Progenitor cell of endocrine pancreas (in vitro differentiated cells): ENCODE results near the gene RUNX1. TPM values are rescaled to one million over a fixed set of nuclear protein-coding genes. Genes with fewer than 3 reads are reported as not detected.

Experiments
- DNase-seq: peaks from one replicate; pipeline ENCODE4 v3.0.0; 2021; ENCODE audit warnings: low spot score; ENCODE audit not compliant: unreplicated experiment
- H3K27ac Mint-ChIP-seq: 2 replicates; pipeline ENCODE4 v1.8.0; 2021; ENCODE audit warnings: mild to moderate bottlenecking, moderate library complexity, mixed read lengths
- H3K27me3 Mint-ChIP-seq: 2 replicates; pipeline ENCODE4 v1.8.0; 2021; ENCODE audit warnings: mixed read lengths
- H3K36me3 Mint-ChIP-seq: 2 replicates; pipeline ENCODE4 v1.8.0; 2022; ENCODE audit warnings: mixed read lengths; ENCODE audit not compliant: insufficient read depth
- H3K4me1 Mint-ChIP-seq: 2 replicates; pipeline ENCODE4 v1.8.0; 2021; ENCODE audit warnings: low read depth, mixed read lengths
- H3K4me3 Mint-ChIP-seq: 2 replicates; pipeline ENCODE4 v1.8.0; 2021; ENCODE audit warnings: low read depth, mild to moderate bottlenecking, moderate library complexity, mixed read lengths
- H3K9me3 Mint-ChIP-seq: 2 replicates; pipeline ENCODE4 v1.8.0; 2021; ENCODE audit warnings: low read depth, mixed read lengths
- total RNA-seq: library from RNA; stranded (reverse); gene quantifications from 2 replicates; pipeline ENCODE4 v1.2.1, GENCODE V29; 2021
- TF ChIP-seq, protein P1 (sequence below): fragments of 200-600 bp; sonication (generic); IDR thresholded peaks from one replicate; pipeline ENCODE4 v1.5.0; 2021; ENCODE audit warnings: antibody characterized with exemption, mild to moderate bottlenecking; ENCODE audit not compliant: unreplicated experiment

The RUNX1 gene
- total RNA-seq, 1 donor from 2014 or later, result 7.1 TPM

DNA sequence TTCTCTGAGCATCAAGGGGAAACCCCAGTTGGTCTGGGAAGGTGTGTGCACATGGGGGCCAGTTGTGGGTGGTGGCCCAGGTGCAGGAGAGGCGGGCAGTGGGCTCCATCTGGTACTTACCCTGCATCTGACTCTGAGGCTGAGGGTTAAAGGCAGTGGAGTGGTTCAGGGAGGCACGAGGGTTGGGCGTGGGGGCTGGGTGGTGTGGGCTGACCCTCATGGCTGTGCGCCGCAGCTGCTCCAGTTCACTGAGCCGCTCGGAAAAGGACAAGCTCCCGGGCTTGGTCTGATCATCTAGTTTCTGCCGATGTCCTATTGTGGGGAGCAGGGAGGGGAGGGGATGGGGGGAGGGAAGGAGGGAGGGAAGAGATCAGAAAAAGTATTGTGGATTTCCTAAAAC is 214.8 kb downstream of the RUNX1 start:
- TF ChIP-seq, protein P1, sequence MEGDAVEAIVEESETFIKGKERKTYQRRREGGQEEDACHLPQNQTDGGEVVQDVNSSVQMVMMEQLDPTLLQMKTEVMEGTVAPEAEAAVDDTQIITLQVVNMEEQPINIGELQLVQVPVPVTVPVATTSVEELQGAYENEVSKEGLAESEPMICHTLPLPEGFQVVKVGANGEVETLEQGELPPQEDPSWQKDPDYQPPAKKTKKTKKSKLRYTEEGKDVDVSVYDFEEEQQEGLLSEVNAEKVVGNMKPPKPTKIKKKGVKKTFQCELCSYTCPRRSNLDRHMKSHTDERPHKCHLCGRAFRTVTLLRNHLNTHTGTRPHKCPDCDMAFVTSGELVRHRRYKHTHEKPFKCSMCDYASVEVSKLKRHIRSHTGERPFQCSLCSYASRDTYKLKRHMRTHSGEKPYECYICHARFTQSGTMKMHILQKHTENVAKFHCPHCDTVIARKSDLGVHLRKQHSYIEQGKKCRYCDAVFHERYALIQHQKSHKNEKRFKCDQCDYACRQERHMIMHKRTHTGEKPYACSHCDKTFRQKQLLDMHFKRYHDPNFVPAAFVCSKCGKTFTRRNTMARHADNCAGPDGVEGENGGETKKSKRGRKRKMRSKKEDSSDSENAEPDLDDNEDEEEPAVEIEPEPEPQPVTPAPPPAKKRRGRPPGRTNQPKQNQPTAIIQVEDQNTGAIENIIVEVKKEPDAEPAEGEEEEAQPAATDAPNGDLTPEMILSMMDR, result no peak
- no peak overlapping the region for H3K4me3 Mint-ChIP-seq
- no peaks in the 10 kb centered on the region for H3K36me3 Mint-ChIP-seq
- no peak for DNase-seq
- H3K9me3 Mint-ChIP-seq, result no peaks in the 10 kb centered on the region
- no peak overlapping the region for H3K27ac Mint-ChIP-seq
- H3K4me1 Mint-ChIP-seq, result no peaks in the 10 kb centered on the region
- H3K27me3 Mint-ChIP-seq, result peaks cover 4% of the 10 kb centered on the region

DNA sequence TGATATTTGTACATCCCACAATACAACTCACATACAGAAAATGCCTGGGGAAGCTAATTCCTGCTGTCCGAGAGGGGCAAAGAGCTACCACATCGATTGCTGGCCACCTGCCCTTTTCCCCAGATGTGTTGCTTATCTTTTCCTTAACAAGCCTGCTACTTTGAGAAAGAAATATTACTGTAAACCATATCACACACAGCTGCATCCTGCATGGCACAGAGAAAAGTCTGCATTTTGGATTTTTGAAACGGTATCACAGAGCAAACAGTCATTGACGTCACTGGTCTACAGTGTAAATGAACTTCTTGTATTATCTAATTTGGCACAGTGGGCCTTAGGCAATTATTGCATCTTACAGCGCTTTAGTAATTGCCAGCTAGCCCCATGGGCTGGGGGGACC is 215.6 kb downstream of the RUNX1 start:
- H3K36me3 Mint-ChIP-seq, result no peaks in the 10 kb centered on the region
- no peak overlapping the region for H3K27ac Mint-ChIP-seq
- H3K4me3 Mint-ChIP-seq, result no peak overlapping the region
- TF ChIP-seq, protein P1, result no peak
- peaks cover 4% of the 10 kb centered on the region for H3K27me3 Mint-ChIP-seq
- DNase-seq, result no peak
- H3K9me3 Mint-ChIP-seq, result no peaks in the 10 kb centered on the region
- no peaks in the 10 kb centered on the region for H3K4me1 Mint-ChIP-seq

DNA sequence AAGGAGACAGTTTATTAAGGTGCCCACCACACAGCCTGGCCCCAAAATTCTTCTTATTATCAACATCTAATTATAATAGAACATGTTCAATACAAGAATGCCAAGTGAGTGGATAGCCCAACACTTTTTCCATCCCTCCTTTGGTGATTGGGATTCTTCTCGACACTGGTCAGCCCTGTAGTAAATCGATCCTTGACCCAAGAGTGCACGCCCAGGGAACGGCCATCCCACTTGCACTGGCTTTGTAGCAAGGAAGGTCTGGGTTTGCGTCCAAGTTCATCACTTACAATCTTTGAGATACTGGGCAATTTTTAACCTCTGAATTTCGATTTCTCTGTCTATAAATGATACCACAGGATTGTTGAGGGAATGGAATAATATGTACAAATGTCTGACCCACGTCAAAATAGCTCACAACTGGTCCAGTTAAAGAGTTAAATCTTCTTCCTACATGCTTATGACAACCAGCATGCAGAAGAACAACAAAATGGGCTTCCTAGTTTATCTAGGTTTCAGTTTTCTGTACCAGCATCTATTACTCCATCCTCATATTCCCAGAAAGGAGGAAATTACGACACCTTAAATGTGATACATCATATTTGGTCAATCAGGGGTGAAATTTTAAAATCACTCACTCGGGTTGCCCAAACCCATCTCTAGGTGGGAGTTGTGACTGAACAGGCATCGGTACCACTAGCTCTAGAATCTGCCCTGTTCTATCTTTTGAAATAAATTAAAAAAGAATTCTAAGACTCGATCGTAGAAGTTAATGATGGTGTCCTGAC is 218.5 kb downstream of the RUNX1 start:
- Mint-ChIP-seq H3K9me3 (peaks cover 3% of the 10 kb centered on the region), H3K27ac (no peak overlapping the region), H3K4me3 (no peak overlapping the region), H3K27me3 (peaks cover 4% of the 10 kb centered on the region), H3K4me1 (no peaks in the 10 kb centered on the region), H3K36me3 (peaks cover 4% of the 10 kb centered on the region)
- DNase-seq, result no peak
- TF ChIP-seq, protein P1, result no peak

DNA sequence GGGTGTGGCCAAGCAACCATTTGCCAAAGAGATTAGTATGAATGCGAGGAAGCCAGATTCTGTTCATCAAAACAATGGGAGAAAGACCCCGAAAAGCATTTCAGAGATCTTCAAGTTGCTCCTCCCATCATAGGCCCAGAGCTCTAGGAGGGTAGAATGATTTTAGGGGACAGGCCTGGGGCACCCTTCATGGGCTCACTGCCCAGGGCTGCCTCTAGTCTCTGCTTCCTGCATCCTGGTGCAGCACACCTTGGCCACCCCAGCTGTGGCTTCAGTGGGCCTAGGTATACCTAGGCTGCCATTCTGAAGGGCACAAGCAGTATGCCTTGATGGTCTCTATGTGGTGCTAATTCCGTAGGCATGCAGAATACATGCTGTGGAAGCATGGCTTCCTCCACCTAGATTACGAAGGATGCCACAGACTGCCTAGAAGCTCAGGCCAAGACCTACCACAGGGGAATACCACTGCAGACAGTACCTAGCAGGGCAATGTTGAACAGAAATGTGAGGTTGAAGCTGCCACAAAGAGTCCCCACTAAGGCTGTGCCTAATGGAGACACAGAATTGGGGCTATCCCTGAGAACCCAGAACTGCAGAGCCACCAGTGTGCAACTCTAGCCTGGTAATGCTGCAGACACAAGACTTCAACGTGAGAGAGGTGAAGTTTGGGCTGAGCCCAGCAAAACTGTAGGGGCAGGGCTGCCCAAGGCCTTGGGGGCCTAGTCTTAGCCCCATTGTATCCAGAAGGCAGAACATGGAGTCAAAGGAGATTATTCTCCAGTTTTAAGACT is 221.5 kb downstream of the RUNX1 start:
- Mint-ChIP-seq H3K27ac (no peak overlapping the region), H3K4me3 (no peak overlapping the region), H3K27me3 (peaks cover 4% of the 10 kb centered on the region), H3K4me1 (peaks cover 6% of the 10 kb centered on the region), H3K36me3 (peaks cover 8% of the 10 kb centered on the region), H3K9me3 (peaks cover 8% of the 10 kb centered on the region)
- DNase-seq, result no peak
- TF ChIP-seq, protein P1, result no peak

DNA sequence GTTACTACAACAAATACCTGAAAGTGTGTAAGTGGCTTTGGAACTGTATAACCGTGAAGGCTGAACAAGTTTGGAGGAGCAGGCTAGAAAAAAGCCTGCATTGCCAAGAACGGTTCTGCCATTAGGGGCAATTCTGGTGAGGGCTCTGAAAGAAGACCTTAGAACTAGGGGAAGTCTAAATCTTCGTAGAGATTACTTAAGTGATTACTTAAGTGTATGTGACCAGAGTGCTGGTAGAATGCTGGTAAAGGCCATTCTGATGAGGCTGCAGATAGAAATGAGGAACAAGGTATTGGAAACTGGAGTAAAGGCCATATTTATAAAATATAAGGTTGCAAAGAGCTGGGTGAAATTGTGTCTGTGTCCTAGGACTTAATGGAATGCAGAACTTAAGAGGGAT is 222.3 kb downstream of the RUNX1 start:
- Mint-ChIP-seq H3K4me1 (peaks cover 6% of the 10 kb centered on the region), H3K36me3 (peaks cover 8% of the 10 kb centered on the region), H3K4me3 (no peak overlapping the region), H3K9me3 (peaks cover 8% of the 10 kb centered on the region), H3K27ac (no peak overlapping the region), H3K27me3 (peaks cover 4% of the 10 kb centered on the region)
- no peak for DNase-seq
- TF ChIP-seq, protein P1, result no peak
